GM10248 (cell line): ENCODE results near the gene CALD1.

Experiments used
- CTCF ChIA-PET: fragments of 300-600 bp; sonication (Branson Sonifier 250); formaldehyde crosslinking; extraction: SDS; loops from one replicate; lab custom pipeline; 2021; ENCODE audit warnings: antibody characterized with exemption; lab: Yijun Ruan, JAX
- POLR2A ChIA-PET: fragments of 350-650 bp; sonication (Branson Sonifier 250); formaldehyde crosslinking; extraction: SDS; loops from one replicate; lab custom pipeline; 2020; ENCODE audit warnings: antibody characterized with exemption; lab: Yijun Ruan, JAX
- DNase-seq: peaks from one replicate; pipeline ENCODE4 v3.0.0; 2012; ENCODE audit errors: extremely low spot score
- TF ChIP-seq, protein P1 (sequence below): IDR thresholded peaks from 2 replicates; pipeline ENCODE4 v1.5.1; 2012; ENCODE audit warnings: mild to moderate bottlenecking, low read depth; ENCODE audit errors: extremely low read depth, missing control alignments, control extremely low read depth

The CALD1 gene

DNA sequence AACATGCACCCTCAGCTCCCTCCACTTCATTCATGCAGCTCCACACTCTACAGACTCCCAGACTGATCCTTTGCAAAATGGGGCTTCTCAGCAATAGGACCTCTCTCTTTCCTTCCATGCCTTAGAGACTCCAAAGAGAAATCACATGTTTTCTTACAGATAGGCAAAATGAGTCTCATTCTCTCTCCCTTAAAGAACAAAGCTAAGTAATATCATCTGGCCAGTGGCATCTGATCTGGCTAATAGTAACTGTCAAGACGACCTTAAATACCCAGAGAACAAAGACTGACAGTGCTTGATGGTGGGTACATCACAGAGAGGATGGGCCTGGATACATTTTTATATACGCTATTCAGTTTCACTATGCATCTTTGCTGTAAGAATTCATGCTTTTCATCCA, 43.1 kb upstream of the CALD1 start:
- POLR2A ChIA-PET = no interaction called here
- DNase-seq = no peak
- TF ChIP-seq, protein P1, sequence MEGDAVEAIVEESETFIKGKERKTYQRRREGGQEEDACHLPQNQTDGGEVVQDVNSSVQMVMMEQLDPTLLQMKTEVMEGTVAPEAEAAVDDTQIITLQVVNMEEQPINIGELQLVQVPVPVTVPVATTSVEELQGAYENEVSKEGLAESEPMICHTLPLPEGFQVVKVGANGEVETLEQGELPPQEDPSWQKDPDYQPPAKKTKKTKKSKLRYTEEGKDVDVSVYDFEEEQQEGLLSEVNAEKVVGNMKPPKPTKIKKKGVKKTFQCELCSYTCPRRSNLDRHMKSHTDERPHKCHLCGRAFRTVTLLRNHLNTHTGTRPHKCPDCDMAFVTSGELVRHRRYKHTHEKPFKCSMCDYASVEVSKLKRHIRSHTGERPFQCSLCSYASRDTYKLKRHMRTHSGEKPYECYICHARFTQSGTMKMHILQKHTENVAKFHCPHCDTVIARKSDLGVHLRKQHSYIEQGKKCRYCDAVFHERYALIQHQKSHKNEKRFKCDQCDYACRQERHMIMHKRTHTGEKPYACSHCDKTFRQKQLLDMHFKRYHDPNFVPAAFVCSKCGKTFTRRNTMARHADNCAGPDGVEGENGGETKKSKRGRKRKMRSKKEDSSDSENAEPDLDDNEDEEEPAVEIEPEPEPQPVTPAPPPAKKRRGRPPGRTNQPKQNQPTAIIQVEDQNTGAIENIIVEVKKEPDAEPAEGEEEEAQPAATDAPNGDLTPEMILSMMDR = no peak
- CTCF ChIA-PET = interaction anchor here (1.2 to 3.2 kb wide), 3 partner anchors 13 to 17 kb away, joined by 3 to 15 read pairs (median 6); no protein-coding TSS in a partner anchor

DNA sequence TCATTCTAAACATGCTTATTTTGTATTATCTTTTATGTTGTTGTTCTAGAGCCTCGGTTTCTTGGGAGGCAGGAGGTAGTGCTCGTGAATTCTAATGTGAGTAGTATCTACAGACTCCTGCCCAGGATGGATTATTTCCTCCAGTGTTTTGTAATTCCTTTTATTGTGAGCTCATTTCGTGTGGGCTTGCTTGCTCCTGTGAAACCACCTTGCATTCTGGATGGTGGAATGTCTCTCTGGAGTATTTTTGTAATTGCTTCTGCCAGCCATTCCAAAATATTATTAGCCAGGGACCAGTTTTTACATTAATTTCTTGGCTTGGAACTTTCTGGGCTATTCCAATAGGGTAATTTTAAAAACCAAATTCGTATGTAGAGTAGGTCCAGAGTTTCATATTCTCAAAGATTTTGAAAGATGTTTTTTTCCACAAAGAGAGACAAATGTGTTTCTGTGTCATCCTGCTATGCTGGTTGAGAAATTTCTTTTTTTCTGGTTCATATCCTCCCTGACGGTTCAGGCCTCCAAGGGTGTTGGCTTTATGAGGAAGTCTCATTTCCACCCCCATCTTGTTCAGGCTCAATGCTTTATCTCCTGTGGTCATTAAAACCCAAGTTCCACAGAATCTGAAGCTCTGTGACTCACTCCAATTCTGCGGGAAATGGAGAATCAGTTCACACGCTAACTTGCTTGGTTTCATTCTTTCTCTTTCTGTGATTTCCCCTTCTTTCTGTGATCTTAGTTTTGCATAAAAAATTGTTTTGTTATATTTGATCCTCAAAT, 41.7 kb upstream of the CALD1 start:
- CTCF ChIA-PET = interaction anchor here (1.1 to 3.2 kb wide), 5 partner anchors 12 to 30 kb away, joined by 3 to 15 read pairs (median 5); no protein-coding TSS in a partner anchor

GRCh38 chr7:134739362-134739761, 40.1 kb upstream of the CALD1 start:
- DNase-seq = no peak
- TF ChIP-seq, protein P1 = no peak
- ChIA-PET CTCF (interaction anchor here (1.6 to 3.1 kb wide), 2 partner anchors 10 to 12 kb away, joined by 3 to 13 read pairs; no protein-coding TSS in a partner anchor), POLR2A (no interaction called here)

More for the DNA sequence above, 41.7 kb upstream of the CALD1 start:
- TF ChIP-seq, protein P1 = no peak
- POLR2A ChIA-PET = no interaction called here
- DNase-seq = no peak

DNA sequence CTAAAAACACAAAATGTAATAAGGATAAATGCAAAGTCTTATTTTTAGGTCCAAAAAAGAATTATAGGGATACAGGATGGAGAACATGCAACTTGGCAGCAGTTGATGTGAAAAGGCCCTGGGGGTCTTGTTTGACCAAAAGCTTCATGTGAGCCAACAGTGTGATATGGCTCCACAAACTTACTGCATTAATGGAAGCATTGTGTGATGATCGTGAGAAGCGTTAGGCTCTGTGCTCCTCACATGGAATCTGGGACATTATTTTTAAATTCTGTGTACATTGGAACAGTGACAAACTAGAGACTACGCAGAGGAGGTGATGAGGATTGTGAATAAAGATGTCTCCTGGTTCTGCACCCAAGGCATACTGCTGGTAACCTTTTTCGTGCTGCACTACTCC, 39.1 kb upstream of the CALD1 start:
- CTCF ChIA-PET = interaction anchor here (1.1 to 3.1 kb wide), 3 partner anchors 9 to 14 kb away, joined by 3 to 13 read pairs (median 3); no protein-coding TSS in a partner anchor
- no peak for DNase-seq
- POLR2A ChIA-PET = no interaction called here
- TF ChIP-seq, protein P1 = no peak

- TF ChIP-seq, protein P1 = no peak
- CTCF ChIA-PET = interaction anchor here (4.2 kb wide), 1 partner anchor 19 kb away, joined by 18 read pairs; no protein-coding TSS in a partner anchor
- no peak for DNase-seq
- POLR2A ChIA-PET = no interaction called here
These were observed 37.4 kb upstream of the CALD1 start for GRCh38 chr7:134741907-134742635.

DNA sequence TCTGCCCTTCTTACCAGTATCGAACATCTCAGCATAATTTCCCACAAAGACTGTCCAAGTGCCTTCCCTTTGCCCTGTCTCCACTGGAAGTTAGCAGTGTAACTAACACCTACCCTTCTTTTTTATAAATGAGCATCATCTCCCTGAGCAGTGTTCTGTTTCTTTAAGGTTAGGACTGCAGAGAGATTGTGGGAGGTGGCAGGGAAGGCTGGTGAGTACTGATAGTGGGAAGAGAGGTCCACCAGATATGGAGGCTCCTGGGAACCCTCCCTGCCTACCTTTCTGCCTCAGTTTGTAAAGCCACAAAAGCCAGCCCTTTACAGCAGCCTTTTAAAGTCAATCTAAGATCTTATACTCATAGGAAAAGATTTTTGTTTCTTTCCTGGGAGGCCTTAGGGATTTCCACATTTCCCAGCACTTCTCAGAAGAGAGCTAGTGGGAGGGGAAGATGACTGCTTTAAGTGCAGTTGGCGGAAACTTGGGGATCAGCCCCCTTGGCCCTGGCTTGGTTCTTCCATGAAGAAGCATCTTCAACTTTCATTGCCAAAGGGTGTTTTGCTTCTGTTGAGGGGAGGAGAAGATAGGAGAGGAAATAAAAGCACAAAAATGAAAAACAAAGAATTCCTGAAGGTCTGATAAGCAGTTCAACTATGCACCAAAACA, 36.6 kb upstream of the CALD1 start:
- TF ChIP-seq, protein P1 = no peak
- CTCF ChIA-PET = interaction anchor here (4.2 kb wide), 1 partner anchor 19 kb away, joined by 18 read pairs; no protein-coding TSS in a partner anchor
- POLR2A ChIA-PET = no interaction called here
- DNase-seq = no peak
